Measurements from ENCODE around the gene OR1J2.
"Not testable (repeated sequence)": the region's sequence is repeated elsewhere in the genome, so short reads cannot be mapped to it uniquely, and the experiment has no call there.

Gene OR1J2, protein sequence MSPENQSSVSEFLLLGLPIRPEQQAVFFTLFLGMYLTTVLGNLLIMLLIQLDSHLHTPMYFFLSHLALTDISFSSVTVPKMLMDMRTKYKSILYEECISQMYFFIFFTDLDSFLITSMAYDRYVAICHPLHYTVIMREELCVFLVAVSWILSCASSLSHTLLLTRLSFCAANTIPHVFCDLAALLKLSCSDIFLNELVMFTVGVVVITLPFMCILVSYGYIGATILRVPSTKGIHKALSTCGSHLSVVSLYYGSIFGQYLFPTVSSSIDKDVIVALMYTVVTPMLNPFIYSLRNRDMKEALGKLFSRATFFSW

DNA sequence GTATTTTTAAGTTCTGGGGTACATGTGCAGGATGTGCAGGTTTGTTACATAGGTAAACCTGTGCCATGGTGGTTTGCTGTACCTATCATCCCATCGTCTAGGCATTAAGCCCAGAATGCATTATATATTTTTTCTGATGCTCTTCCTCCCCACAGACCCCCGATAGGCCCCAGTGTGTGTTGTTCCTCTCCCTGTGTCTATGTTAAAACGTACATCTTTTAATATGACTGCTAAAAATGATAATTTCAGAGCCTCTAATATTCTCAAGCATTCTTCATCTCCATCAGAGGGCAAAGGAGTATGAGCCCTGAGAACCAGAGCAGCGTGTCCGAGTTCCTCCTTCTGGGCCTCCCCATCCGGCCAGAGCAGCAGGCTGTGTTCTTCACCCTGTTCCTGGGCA, at the start of gene OR1J2:
Gene OR1J2, plus strand, starts transcription at position 301 of the 400 bp plus-strand sequence. Its CDS starts 0 bp downstream, at position 301.
- no peak within 1 kb of the TSS for H3K4me3 ChIP-seq (ENCODE audit: low read depth, low read length)

DNA sequence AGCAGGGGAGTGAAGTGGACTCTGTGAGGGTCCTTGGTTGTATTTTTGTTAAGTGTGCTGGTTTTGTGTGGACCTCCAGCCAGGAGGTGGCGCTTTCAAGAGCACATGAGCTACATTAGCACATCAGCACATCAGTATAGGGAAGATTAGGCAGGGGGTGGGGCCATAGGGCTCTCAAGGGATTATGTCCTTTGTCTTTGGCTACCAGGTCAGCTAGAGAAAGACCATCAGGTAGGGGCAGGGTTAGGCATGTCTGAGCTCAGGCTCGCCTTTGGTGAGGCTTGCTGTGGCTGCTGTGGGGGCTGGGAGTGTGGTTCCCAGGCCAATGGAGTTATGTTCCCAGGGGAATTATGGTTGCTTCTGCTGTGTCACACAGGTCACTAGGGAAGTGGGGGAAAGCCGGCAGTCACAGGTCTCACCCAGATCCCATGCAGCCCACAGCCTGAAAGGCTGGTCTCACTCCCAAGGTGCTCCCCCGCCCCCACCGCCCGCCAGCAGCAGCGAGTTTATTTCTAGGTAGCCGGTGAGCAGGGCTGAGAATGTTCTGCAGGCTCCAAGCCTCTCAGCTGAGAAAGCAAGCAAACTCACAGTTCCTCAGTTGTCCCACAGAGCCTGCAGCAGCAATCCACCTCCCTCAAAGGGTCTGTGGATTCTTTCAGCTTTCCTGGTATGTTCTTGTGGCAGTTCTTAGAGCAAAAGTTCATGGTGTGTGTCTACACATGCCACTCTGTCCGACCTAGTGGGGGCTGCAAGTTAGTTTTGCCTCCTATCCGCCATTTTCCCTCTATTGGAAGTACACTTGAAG, 46.6 kb upstream of the OR1J2 start:
- H3K4me3 ChIP-seq (ENCODE audit: low read depth, low read length), result no peak overlapping the region

DNA sequence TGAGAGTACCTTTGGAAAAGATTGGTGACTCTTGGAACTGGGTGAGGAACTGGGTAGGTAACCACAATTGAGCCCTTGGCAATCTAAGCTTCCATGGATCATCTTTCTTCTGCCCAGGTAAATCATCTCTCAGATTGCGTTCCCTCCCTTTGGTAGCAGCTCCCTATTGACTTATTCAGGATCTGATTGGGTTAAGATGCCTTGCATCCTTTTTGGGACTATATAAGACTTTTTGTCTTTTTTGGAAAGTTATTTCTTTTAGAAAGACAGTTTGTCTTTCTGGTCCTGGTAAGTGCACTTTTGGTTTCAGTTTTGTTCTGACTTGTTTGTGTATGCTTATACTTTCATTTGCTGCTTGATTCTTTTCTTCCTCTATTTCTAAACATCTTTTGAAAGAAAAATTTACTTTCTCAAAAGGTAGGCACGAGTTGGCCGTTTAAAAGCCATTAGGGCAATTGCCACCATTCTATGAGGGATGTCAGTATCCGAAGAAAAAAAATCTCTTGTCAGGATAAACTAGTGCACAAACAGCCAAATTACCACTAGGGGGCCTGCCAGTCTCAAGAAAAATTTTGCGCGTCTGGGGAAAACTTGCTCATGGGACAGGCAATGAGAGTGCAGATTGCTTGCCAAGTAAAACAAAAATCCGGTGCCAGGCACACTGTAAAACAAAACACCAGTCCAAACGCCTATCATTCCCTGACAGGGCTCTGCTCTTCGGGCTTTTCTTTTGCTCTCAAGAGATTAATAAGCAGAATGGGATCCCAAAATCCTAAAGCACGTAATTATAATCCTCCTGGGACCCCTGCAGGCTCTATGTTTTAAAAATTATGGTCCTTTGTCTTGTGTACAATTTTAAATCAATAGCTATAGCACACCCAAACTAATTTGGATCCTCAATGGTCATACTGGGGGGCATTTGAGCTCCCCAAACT, 45.7 kb upstream of the OR1J2 start:
- H3K4me3 ChIP-seq (ENCODE audit: low read depth, low read length), result no peak overlapping the region

DNA sequence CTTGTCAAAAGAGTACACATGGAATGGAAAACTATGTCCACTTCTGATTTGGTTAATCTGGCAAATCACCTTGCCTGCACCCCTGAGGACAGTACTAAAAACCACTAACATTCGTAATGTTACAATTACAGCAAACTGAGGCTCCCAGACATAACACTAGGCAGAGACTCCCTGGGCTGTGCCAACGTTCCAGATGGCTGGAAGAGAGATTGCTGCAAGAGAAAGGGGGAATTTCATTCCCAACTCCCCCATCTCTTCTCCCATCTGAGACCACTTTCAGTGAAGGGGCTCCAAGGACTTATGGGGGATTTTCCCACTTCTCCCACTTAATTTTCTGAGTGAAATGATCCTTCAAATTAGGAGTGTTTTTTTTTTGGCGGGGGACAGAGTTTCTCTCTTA, 44.1 kb upstream of the OR1J2 start:
- no peak overlapping the region for H3K4me3 ChIP-seq (ENCODE audit: low read depth, low read length)

DNA sequence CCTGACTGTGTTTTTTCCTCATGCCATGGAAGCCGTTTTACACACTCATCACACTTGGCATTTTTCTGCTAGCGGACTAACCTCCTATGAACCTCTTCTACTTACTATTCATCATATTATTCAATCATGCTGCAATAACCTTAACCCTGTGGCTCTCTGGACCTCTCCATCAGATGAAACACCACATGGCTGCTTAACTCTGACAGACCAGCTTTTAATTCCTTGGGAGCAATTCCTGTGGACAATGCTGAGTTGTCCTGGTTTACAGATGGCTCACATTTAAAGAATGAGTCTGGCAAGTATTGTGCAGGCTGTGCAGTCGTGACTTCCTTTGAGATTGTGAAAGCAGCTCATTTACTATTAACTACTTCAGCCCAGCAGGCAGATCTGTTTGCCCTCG, 41.9 kb upstream of the OR1J2 start:
- H3K4me3 ChIP-seq (ENCODE audit: low read depth, low read length), result no peak overlapping the region

DNA sequence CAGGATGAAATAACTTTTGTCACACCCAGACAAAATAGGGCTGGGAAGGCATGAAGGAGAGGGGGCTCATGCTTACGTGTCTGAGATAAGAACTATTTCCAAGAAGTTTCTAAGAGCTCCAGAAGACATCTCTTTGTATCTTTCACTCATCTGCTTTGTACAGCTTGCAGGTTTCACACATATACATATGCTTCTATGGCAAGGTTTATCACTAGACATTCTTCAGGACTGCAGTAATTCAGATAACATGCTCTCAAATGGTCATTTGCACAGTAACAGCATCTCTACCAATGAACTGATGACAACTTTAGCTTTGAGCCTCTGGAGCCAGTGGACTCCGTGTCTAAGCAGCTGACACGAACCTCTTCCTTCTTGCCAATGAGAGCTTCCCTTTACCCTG, 36.0 kb upstream of the OR1J2 start:
- H3K4me3 ChIP-seq (ENCODE audit: low read depth, low read length), result no peak overlapping the region

DNA sequence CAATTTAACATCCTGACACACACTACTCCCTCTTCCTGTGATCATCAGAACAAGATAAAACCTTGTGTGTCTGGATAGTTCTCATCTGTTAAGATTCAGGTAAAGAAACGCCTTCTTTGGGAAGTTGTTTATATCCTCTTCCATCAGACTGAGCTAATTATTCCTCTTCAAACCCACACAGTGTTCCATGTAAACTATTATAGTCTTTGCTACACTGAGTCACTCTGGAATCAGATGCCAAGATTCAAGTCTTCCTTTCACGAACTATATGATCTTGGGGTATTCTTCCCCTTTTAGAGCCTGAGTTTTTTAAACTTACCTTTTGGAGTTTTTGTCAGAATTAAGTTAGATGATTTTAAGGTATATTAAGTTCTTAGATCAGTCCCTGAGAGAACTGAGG, 34.9 kb upstream of the OR1J2 start:
- H3K4me3 ChIP-seq (ENCODE audit: low read depth, low read length), result no peak overlapping the region

DNA sequence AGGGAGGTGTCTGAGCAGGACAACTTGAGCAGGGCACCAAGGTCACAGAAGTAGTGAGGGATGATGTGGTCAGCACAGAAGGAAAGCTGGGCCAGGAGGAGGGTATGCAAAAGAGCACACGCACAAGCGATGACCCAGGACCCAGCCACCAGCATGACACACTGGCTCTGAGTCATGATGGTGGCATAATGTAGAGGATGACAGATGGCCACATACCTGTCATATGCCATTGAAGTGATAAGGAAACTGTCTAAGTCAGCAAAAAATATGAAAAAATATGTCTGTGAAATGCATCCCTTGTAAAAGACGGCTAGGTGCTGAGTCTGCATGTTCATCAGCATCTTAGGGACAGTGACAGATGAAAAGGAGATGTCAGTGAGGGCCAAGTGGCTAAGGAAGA, 33.3 kb upstream of the OR1J2 start:
- H3K4me3 ChIP-seq (ENCODE audit: low read depth, low read length), result no peak overlapping the region

DNA sequence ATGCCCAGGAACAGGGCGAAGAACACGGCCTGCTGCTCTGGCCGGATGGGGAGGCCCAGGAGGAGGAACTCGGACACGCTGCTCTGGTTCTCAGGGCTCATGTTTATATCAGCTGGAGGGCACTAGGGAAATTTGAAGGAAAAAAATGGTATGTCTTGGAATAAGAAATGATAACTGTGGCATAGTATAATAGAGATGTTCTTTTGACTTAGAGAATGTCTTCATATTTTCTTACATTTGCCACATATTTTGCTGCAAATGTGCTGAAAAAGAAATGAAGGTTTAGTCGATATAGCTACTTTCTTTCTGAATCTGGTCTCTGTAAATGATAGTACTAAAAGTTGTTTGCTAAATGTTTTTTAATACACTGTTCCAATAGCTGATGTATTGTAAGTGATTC, 32.8 kb upstream of the OR1J2 start, which contains the start of gene OR1J1:
Gene OR1J1, minus strand, starts transcription at position 101 of the 400 bp plus-strand sequence. Its CDS starts 0 bp downstream, at position 101.
- no peak within 1 kb of the TSS for H3K4me3 ChIP-seq (ENCODE audit: low read depth, low read length)

DNA sequence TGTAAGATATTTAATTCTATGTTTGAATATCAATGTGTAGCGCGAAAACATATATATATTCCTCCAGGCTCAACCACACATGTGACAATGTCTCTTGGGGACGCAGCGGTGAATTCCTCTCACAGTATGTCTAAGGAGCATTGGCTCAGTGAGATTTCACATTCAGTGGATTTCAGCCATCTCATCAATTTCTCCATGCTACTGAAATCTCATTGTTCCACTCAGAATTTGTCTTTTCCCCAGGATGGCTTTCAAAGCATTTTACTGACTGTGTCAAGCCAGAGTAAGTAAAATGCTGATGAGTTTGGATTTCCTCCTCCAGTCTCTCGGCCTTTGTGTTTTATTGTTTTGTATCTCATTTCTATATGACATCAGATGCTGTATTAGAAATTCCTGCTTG, 31.5 kb upstream of the OR1J2 start:
- H3K4me3 ChIP-seq (ENCODE audit: low read depth, low read length), result no peak overlapping the region

DNA sequence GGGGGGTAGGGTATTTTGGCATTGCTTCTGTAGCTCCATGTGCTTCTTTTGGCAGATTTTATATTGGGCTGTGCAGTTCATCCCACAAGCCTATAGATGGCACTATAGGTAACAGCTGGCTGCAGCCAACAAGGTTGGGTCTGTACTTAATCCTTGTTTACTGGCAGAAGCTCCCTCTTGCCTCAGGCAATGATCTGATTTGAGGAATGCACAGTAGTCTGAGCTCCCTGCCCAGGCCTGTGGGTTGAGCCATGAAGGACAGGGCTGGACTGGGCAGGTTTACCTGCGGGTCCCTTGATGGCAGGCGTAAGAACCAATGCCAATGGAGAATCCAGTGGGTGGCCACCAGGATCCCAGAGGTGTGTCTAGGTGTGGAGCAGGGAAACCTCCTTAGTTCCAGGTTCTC, 11.7 kb upstream of the OR1J2 start:
- H3K4me3 ChIP-seq (ENCODE audit: low read depth, low read length), result no peak overlapping the region

DNA sequence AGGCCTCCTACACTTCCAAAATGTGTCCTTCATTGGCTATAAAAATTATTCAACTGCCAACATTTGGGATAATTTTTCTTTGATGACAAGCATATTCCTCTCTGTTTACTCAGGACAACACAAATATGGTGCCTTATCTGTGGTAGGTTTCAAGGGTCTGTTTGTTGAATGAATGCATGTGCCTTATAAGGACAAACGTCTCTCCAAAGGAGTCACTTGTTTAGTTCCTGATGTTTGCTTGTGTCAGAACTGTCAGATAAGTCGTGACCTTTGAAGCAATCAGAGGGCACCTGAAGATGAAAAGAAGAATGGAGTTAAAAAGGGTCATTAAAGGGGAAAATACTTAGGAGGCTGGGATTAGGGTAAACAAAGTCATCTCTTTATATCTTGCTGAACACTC, 3.6 kb upstream of the OR1J2 start:
- no peak overlapping the region for H3K4me3 ChIP-seq (ENCODE audit: low read depth, low read length)

DNA sequence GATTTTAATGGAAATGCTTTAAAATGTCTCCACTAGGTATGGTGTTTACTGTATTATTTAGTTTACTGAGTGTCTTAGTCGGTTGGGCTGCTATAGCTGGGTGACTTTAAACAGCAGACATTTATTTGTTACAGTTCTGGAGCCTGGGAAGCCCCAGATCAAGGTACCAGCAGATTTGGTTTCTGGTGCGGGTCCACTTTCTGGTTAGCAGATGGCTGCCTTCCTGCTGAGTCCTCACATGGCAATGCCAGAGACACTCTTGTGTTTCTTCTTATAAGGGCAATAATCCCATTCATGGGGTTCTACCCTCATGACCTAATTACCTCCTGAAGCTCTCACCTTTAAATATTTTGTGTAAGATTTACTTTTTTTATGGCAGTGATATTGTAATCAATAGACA, 7.6 kb downstream of the OR1J2 start:
- H3K4me3 ChIP-seq (ENCODE audit: low read depth, low read length), result no peak overlapping the region

DNA sequence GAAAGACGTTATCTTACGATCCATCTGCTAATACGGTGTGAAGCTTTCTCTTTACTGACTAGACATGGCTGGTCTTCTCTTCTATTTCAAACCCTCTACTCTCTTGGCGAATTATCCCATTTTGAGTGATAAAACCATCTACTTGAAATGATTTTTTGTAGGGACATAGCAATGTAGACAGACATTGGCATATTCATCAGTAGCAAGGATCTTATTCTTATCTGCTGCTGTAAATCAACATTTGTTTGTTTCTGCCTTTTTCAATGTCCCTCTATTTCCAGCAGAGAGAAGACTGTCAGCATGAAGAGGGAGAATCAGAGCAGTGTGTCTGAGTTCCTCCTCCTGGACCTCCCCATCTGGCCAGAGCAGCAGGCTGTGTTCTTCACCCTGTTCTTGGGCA, 8.2 kb downstream of the OR1J2 start, which contains the start of gene OR1J4:
Gene OR1J4, plus strand, starts transcription at position 301 of the 400 bp plus-strand sequence. Its CDS starts 0 bp downstream, at position 301.
- H3K4me3 ChIP-seq (ENCODE audit: low read depth, low read length), result no peak within 1 kb of the TSS

DNA sequence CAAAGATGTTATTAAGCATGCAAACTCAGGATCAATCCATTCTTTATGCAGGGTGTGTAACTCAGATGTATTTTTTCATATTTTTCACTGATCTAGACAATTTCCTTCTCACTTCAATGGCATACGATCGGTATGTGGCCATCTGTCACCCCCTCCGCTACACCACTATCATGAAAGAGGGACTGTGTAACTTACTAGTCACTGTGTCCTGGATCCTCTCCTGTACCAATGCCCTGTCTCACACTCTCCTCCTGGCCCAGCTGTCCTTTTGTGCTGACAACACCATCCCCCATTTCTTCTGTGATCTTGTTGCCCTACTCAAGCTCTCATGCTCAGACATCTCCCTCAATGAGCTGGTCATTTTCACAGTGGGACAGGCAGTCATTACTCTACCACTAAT, 8.8 kb downstream of the OR1J2 start:
- no peak overlapping the region for H3K4me3 ChIP-seq (ENCODE audit: low read depth, low read length)

DNA sequence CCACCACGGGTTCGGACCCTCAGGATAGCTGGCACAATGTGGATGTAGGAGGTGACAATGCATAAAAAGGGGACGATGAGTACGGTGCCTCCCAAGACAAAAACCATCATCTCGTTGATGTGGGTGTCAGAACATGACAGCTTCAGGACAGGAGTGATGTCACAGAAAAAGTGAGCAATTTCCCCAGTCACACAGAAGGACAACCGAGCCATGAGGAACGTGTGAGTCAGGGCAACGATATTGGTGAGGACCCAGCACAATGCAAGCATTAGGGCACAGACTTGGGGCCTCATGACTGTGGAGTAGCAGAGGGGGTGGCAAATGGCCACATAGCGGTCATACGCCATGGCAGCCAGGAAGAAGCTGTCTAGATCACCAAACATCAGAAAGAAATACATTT, 16.0 kb downstream of the OR1J2 start:
- no peak overlapping the region for H3K4me3 ChIP-seq (ENCODE audit: low read depth, low read length)

DNA sequence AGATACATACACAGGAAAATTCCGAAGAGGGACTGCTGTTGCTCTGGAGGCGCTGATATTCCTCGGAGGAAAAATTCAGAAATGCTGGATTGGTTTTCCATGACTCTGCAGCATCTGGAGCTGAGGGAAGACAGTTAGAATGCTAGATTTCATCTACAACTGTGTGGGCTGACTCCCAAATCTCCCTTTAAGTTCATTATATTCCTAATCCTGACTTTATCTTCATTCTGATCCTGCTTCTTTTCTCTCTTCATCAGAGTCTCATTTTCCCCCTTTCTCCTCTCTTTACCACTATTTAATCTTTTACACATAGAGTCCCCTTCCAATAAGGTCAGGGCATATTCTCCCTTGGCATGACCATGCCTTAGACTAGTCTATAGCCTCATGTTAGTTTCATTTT, 16.6 kb downstream of the OR1J2 start, which contains the start of gene OR1N1:
Gene OR1N1, minus strand, starts transcription at position 101 of the 400 bp plus-strand sequence. Its CDS starts 0 bp downstream, at position 101.
- no peak within 1 kb of the TSS for H3K4me3 ChIP-seq (ENCODE audit: low read depth, low read length)

DNA sequence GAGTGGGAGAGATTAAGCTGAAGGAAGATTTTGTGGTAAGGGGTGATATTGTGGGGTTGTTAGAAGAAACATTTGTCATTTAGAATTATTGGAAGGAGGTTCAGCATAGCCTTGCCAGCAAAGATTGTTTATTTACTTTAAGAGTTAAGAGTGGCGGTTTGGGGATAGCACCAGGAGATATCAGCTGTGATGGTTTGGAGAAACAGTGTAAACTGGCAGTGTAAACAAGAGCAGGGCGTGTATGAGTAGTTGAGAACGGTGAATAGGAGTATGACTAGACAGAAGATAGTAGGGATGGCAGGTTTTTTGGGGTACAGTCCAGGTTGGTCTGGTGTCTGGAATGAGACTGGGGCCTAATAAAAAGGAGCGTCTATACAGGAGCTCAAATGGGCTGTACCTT, 20.6 kb downstream of the OR1J2 start:
- not testable (repeated sequence) for H3K4me3 ChIP-seq (ENCODE audit: low read depth, low read length)

DNA sequence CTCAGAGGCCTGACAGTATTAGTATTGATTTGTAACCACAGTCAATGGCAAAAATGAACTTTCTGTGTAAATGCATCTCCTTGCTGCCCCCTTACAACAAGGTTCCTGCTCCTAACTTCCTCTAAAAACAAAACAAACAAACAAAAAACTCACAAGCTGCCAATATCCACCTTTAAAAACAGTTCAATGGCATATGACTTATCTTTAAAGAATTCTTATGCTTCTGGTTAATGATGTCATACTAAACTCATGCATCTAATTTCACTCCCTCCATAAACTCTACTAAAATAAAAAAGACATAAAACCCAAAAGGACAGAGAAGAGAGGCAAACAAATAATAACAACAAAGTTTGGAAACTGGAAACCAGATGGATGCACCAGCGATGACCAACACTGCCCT, 25.5 kb downstream of the OR1J2 start:
- no peak overlapping the region for H3K4me3 ChIP-seq (ENCODE audit: low read depth, low read length)

DNA sequence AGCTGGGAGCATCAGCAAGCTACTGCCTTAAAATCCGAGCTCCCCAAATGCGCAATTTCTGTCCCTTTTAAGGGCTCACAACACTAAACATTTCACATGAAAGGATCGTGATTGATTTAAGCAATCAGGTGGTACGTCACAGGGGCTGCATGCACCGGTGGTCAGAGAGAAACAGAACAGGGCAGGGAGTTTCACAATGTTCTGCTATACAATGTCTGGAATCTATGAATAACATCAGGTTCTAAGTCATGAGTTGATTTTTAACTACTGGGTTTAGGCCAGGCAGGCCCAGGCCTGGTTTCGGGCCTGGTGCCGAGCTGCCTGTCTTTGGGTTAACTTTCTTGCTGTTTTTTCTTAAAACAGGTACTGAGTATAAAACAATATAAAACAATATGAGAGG, 26.5 kb downstream of the OR1J2 start:
- H3K4me3 ChIP-seq (ENCODE audit: low read depth, low read length), result not testable (repeated sequence)

DNA sequence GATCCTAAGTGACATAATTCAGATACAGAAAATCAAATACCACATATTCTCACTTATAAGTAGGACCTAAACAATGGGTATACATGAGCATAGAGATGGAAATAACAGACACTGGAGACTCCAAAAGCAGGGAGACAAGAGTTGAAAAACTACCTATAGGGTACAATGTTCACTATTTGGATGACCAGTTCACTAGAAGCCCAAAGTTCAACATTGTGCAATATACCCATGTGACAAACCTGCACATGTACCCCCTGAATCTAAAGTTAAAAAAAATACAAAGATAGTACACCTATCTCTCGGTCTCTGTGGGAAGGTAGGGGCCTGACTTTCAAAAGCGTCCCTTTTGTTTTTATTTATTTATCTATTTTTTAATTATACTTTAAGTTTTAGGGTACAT, 28.2 kb downstream of the OR1J2 start:
- no peak overlapping the region for H3K4me3 ChIP-seq (ENCODE audit: low read depth, low read length)

Data from iPS-11a (cell line).